WERI-Rb-1 (cell line): ENCODE data around the gene LRGUK.

Experiments
- DNase-seq: peaks from one replicate; pipeline ENCODE4 v3.0.0-alpha.2; 2020
- H3K27ac ChIP-seq: fragments of 250-450 bp; sonication (Bioruptor Pico); 2 replicates; pipeline ENCODE4 v1.5.1; 2020; ENCODE audit warnings: mild to moderate bottlenecking, moderate library complexity
- H3K27me3 ChIP-seq: fragments of 250-450 bp; sonication (Bioruptor Pico); 2 replicates; pipeline ENCODE4 v1.5.1; 2021; ENCODE audit warnings: mild to moderate bottlenecking, low read depth, moderate library complexity; ENCODE audit not compliant: insufficient read depth, severe bottlenecking
- H3K36me3 ChIP-seq: fragments of 250-450 bp; sonication (Bioruptor Pico); 2 replicates; pipeline ENCODE4 v1.5.1; 2020; ENCODE audit warnings: mild to moderate bottlenecking, moderate library complexity
- H3K4me3 ChIP-seq: 2 replicates; pipeline ENCODE4 v1.5.1; 2011; ENCODE audit warnings: low read depth, mild to moderate bottlenecking, control low read depth, low read length
- H3K9me3 ChIP-seq: fragments of 250-450 bp; sonication (Bioruptor Pico); 2 replicates; pipeline ENCODE4 v1.5.1; 2021; ENCODE audit warnings: mild to moderate bottlenecking, moderate library complexity; ENCODE audit not compliant: severe bottlenecking
- CTCF ChIP-seq: IDR thresholded peaks from 2 replicates; pipeline ENCODE4 v1.5.1; 2011; ENCODE audit warnings: low read depth, mild to moderate bottlenecking, control low read depth, inconsistent platforms, low read length

The LRGUK gene

DNA sequence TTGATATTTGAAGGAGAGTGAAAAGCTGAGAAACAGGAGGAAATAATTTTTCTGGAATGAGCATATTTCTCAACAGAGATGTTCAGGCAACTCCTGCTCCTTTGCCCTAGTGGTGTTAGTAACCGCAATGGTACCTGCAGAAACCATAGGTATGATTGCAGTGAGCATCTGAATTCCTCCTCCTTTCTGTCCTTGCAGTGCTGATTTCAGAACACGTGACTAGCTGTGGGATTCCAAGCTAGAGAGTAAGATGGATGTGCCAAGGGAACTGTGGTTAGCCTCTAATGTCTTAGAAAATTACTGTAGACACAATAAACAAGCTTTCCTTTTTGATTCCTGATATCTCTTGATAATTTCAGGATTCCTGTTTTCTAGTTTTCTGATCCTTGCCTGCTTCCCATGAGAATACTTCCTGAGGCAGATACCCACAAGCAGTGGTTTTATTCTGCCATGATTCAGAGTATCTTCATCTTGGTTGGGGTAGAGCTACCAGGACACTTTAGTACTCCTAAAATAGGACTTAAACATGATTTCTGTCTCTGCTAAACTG is 27.5 kb downstream of the LRGUK start:
- DNase-seq: no peak
- H3K4me3 ChIP-seq: no peak overlapping the region
- no peaks in the 10 kb centered on the region for H3K27me3 ChIP-seq
- TF ChIP-seq CTCF: no peak
- no peak overlapping the region for H3K27ac ChIP-seq
- no peaks in the 10 kb centered on the region for H3K9me3 ChIP-seq
- H3K36me3 ChIP-seq: no peaks in the 10 kb centered on the region

- no peak overlapping the region for H3K4me3 ChIP-seq
- no peaks in the 10 kb centered on the region for H3K9me3 ChIP-seq
- no peaks in the 10 kb centered on the region for H3K36me3 ChIP-seq
- DNase-seq: no peak
- no peaks in the 10 kb centered on the region for H3K27me3 ChIP-seq
- H3K27ac ChIP-seq: no peak overlapping the region
- no peak for TF ChIP-seq CTCF
Measured at GRCh38 chr7:134155206-134155605, 28.1 kb downstream of the LRGUK start.

- Histone ChIP-seq H3K9me3 (no peaks in the 10 kb centered on the region), H3K4me3 (no peak overlapping the region), H3K27me3 (no peaks in the 10 kb centered on the region), H3K36me3 (no peaks in the 10 kb centered on the region), H3K27ac (no peak overlapping the region)
- TF ChIP-seq CTCF: no peak
- no peak for DNase-seq
Measured at GRCh38 chr7:134155871-134156270, 28.7 kb downstream of the LRGUK start.

GRCh38 chr7:134165252-134165651 is 38.1 kb downstream of the LRGUK start:
- Histone ChIP-seq H3K4me3 (no peak overlapping the region), H3K27ac (no peak overlapping the region), H3K9me3 (no peaks in the 10 kb centered on the region), H3K27me3 (no peaks in the 10 kb centered on the region), H3K36me3 (no peaks in the 10 kb centered on the region)
- DNase-seq: no peak
- TF ChIP-seq CTCF: no peak

GRCh38 chr7:134167250-134167649 is 40.1 kb downstream of the LRGUK start:
- no peaks in the 10 kb centered on the region for H3K36me3 ChIP-seq
- H3K9me3 ChIP-seq: no peaks in the 10 kb centered on the region
- DNase-seq: no peak
- TF ChIP-seq CTCF: no peak
- H3K27ac ChIP-seq: no peak overlapping the region
- H3K27me3 ChIP-seq: no peaks in the 10 kb centered on the region
- H3K4me3 ChIP-seq: no peak overlapping the region

DNA sequence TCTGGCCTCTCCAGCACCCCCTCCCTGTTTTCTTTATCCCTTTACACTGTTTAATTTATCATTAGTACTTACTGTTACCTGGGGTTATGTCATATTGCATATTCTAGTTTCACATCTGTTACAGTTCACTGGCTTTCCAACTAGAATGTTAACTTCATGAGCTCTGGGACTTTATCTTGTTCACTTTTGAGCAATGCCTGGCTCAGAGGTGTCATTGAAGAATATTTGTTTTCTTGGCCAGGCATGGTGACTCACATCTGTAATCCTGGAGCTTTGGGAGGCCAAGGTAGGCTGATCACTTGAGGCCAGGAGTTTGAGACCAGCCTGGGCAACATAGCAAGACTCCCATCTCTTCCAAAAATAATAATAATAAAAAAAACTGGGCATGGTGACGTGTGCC is 40.7 kb downstream of the LRGUK start:
- no peak for DNase-seq
- no peaks in the 10 kb centered on the region for H3K36me3 ChIP-seq
- TF ChIP-seq CTCF: no peak
- H3K27ac ChIP-seq: no peak overlapping the region
- no peaks in the 10 kb centered on the region for H3K9me3 ChIP-seq
- no peak overlapping the region for H3K4me3 ChIP-seq
- no peaks in the 10 kb centered on the region for H3K27me3 ChIP-seq
